ENCODE results near the gene MRPL55. TPM values are rescaled to one million over a fixed set of nuclear protein-coding genes. Genes with fewer than 3 reads are reported as not detected.

The MRPL55 gene
- total RNA-seq, 1 donor from 2014 or later: 47.5 TPM

DNA sequence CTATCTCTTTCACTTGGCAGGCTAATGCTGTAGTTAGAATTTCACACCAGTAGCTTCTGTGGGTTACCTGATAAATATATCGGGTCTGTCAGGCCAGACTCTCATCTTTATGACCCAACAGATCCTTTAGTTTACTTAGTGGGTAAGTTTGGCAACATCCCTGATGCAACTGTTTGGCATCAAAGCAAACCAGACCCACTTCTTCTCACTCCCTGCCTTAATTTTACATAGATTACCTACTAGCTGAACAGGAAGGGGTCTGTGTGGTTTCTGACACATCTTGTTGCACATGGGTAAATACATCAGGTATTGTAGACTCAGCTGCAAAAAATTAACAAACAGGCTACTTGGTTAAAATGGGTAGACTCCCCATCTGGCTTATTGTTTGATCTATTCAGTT, 27.8 kb upstream of the MRPL55 start:
- no peak overlapping the region for H3K27ac Mint-ChIP-seq (ENCODE audit: unreplicated experiment)
- TF ChIP-seq, protein P1, sequence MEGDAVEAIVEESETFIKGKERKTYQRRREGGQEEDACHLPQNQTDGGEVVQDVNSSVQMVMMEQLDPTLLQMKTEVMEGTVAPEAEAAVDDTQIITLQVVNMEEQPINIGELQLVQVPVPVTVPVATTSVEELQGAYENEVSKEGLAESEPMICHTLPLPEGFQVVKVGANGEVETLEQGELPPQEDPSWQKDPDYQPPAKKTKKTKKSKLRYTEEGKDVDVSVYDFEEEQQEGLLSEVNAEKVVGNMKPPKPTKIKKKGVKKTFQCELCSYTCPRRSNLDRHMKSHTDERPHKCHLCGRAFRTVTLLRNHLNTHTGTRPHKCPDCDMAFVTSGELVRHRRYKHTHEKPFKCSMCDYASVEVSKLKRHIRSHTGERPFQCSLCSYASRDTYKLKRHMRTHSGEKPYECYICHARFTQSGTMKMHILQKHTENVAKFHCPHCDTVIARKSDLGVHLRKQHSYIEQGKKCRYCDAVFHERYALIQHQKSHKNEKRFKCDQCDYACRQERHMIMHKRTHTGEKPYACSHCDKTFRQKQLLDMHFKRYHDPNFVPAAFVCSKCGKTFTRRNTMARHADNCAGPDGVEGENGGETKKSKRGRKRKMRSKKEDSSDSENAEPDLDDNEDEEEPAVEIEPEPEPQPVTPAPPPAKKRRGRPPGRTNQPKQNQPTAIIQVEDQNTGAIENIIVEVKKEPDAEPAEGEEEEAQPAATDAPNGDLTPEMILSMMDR (IDR thresholded peaks at IDR 0.05; ENCODE audit: unreplicated experiment): no peak
- DNase-seq (ENCODE audit: low spot score): no peak
- H3K9me3 Mint-ChIP-seq (ENCODE audit: unreplicated experiment): no peaks in the 10 kb centered on the region
- H3K27me3 Mint-ChIP-seq (ENCODE audit: unreplicated experiment): peaks cover 6% of the 10 kb centered on the region
- H3K4me1 Mint-ChIP-seq (ENCODE audit: unreplicated experiment): peaks cover 9% of the 10 kb centered on the region
- H3K4me3 Mint-ChIP-seq (ENCODE audit: unreplicated experiment): no peak overlapping the region
- no peaks in the 10 kb centered on the region for H3K36me3 Mint-ChIP-seq (ENCODE audit: low read depth, unreplicated experiment)

DNA sequence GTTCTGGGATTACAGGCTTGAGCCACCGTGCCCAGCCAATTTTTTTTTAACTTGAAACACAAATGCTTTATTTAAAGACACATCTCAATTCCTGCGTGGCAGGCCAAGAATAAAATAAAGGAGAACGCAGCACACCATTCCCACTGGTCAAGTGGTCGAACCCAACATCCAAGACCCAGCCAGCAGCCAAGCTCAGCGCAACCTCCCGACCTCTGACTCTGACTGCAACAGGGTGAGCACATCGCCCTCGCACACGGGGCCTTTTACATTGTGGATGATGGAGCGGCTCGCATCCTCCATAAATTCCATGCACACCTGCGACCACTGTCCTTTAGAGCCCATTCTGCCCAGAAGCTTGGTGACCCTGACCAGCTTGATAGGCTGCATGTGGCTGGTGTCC, 25.5 kb upstream of the MRPL55 start:
- DNase-seq (ENCODE audit: low spot score): no peak
- TF ChIP-seq, protein P1 (IDR thresholded peaks at IDR 0.05; ENCODE audit: unreplicated experiment): no peak
- Mint-ChIP-seq H3K4me1 (ENCODE audit: unreplicated experiment) (peaks cover 1% of the 10 kb centered on the region), H3K36me3 (ENCODE audit: low read depth, unreplicated experiment) (no peaks in the 10 kb centered on the region), H3K27ac (ENCODE audit: unreplicated experiment) (no peak overlapping the region), H3K4me3 (ENCODE audit: unreplicated experiment) (no peak overlapping the region), H3K9me3 (ENCODE audit: unreplicated experiment) (no peaks in the 10 kb centered on the region), H3K27me3 (ENCODE audit: unreplicated experiment) (peaks cover under 1% of the 10 kb centered on the region)

DNA sequence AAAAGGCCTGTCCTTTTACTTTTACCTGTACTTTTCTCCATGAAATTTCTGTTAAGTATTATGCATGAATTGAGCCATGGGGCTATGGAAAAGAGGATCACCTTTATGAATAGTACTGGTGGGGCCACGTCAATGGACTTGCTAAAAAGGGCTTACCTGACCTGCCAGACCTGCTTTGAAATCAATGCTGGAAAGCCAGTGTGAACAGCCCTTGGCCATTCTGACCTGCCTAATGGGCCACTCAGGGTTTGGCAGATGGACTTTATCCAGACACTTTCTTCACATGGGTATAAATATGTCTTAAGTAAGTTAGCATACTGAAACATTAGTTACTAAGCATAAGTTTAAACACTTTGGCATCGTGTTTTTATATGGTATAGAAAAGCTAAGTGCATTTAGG, 22.7 kb upstream of the MRPL55 start:
- Mint-ChIP-seq H3K9me3 (ENCODE audit: unreplicated experiment) (no peaks in the 10 kb centered on the region), H3K36me3 (ENCODE audit: low read depth, unreplicated experiment) (no peaks in the 10 kb centered on the region), H3K27me3 (ENCODE audit: unreplicated experiment) (peaks cover 1% of the 10 kb centered on the region), H3K4me3 (ENCODE audit: unreplicated experiment) (no peak overlapping the region), H3K27ac (ENCODE audit: unreplicated experiment) (no peak overlapping the region), H3K4me1 (ENCODE audit: unreplicated experiment) (no peaks in the 10 kb centered on the region)
- DNase-seq (ENCODE audit: low spot score): no peak
- TF ChIP-seq, protein P1 (IDR thresholded peaks at IDR 0.05; ENCODE audit: unreplicated experiment): no peak

DNA sequence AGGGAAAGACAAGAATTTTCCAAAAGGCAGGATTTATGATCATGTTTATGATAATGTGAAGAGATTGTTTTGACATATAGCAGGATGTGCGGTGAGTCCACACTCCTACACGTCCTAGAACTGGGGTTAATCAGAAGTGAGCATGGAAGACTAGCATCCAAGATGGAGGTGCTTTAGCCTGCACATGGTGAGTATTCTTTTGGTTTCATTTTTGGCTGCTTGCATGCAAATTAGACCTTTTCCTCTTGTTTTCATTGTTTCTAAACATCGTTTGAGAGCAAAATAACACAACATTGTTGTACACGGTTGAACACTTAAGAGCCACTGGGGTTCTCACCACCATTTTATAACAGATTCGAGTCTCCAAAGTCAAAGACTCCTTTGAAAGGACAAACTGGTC, 16.1 kb upstream of the MRPL55 start:
- no peak for DNase-seq (ENCODE audit: low spot score)
- peaks cover 3% of the 10 kb centered on the region for H3K27me3 Mint-ChIP-seq (ENCODE audit: unreplicated experiment)
- no peak overlapping the region for H3K4me3 Mint-ChIP-seq (ENCODE audit: unreplicated experiment)
- no peaks in the 10 kb centered on the region for H3K9me3 Mint-ChIP-seq (ENCODE audit: unreplicated experiment)
- H3K27ac Mint-ChIP-seq (ENCODE audit: unreplicated experiment): no peak overlapping the region
- H3K36me3 Mint-ChIP-seq (ENCODE audit: low read depth, unreplicated experiment): no peaks in the 10 kb centered on the region
- H3K4me1 Mint-ChIP-seq (ENCODE audit: unreplicated experiment): no peaks in the 10 kb centered on the region
- TF ChIP-seq, protein P1 (IDR thresholded peaks at IDR 0.05; ENCODE audit: unreplicated experiment): no peak

DNA sequence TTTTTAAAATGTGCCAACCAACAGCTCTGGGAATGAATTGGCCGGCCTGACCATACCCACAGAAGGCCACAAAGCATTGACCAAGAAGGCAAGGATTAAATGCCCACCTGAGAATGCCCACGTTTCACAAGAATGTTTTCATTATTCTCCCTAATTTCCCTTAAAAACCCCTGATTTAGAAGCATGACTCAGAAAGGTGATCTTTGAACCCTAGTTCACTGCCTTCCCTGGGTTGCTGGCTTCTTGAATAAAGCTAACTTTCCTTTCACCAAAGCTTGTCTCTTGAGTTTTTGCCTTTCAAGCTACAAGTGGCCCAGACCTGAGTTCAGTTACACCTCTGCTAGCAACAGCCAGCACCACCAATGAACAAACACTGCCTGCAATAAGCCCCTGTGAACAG, 14.4 kb upstream of the MRPL55 start:
- H3K27ac Mint-ChIP-seq (ENCODE audit: unreplicated experiment): no peak overlapping the region
- no peaks in the 10 kb centered on the region for H3K36me3 Mint-ChIP-seq (ENCODE audit: low read depth, unreplicated experiment)
- H3K9me3 Mint-ChIP-seq (ENCODE audit: unreplicated experiment): no peaks in the 10 kb centered on the region
- DNase-seq (ENCODE audit: low spot score): no peak
- peaks cover 3% of the 10 kb centered on the region for H3K27me3 Mint-ChIP-seq (ENCODE audit: unreplicated experiment)
- H3K4me1 Mint-ChIP-seq (ENCODE audit: unreplicated experiment): no peaks in the 10 kb centered on the region
- no peak overlapping the region for H3K4me3 Mint-ChIP-seq (ENCODE audit: unreplicated experiment)
- TF ChIP-seq, protein P1 (IDR thresholded peaks at IDR 0.05; ENCODE audit: unreplicated experiment): no peak

Measured in endothelial cell (in vitro differentiated cells).